ENCODE results near the gene CDC42SE2.

- TF ChIP-seq CTCF (conservative IDR thresholded peaks at IDR 0.05 in 1 of 2, IDR thresholded peaks at IDR 0.05 in 1 of 2; ENCODE audit: extremely low read depth in 1 of 2, insufficient read depth in 1 of 2, low read depth in 1 of 2, low read length in 2 of 2), result no peak
- TF ChIP-seq EZH2 (IDR thresholded peaks at IDR 0.05; ENCODE audit: borderline replicate concordance, low read length), result no peak
Measured at GRCh38 chr5:131276072-131276471, 12.2 kb downstream of the CDC42SE2 start.
